Esophagus (tissue), 2 donors: ENCODE data around the gene DMGDH. TPM values are rescaled to one million over a fixed set of nuclear protein-coding genes. Genes with fewer than 3 reads are reported as not detected.

Experiments used
- H3K27ac ChIP-seq, 2 donors: one replicate each; pipeline ENCODE4 v1.5.1; 2013; ENCODE audit warnings: low read depth in 2 of 2, mild to moderate bottlenecking in 2 of 2, inconsistent platforms in 1 of 2, low read length in 1 of 2, moderate library complexity in 1 of 2
- H3K27me3 ChIP-seq, 2 donors: one replicate each; pipeline ENCODE4 v1.6.1; 2013; ENCODE audit warnings: low read length in 2 of 2, control low read depth in 1 of 2, mild to moderate bottlenecking in 1 of 2; ENCODE audit not compliant: insufficient read depth in 2 of 2, control insufficient read depth in 1 of 2
- H3K36me3 ChIP-seq, 2 donors: one replicate each; pipeline ENCODE4 v1.6.1; 2013; ENCODE audit warnings: low read length in 1 of 2; ENCODE audit not compliant: control insufficient read depth in 2 of 2, insufficient read depth in 2 of 2
- H3K4me1 ChIP-seq, 2 donors: one replicate each; pipeline ENCODE4 v1.6.1; 2013; ENCODE audit warnings: low read length in 1 of 2; ENCODE audit not compliant: control insufficient read depth in 2 of 2, insufficient read depth in 2 of 2
- H3K4me3 ChIP-seq, 2 donors: one replicate each; pipeline ENCODE4 v1.5.1; 2013; ENCODE audit warnings: low read length in 2 of 2, mild to moderate bottlenecking in 2 of 2, low read depth in 1 of 2, moderate library complexity in 1 of 2
- H3K9me3 ChIP-seq, 2 donors: one replicate each; pipeline ENCODE4 v1.6.1; 2013; ENCODE audit warnings: mild to moderate bottlenecking in 2 of 2, low read depth in 1 of 2, low read length in 1 of 2, moderate library complexity in 1 of 2; ENCODE audit not compliant: control insufficient read depth in 2 of 2, insufficient read depth in 1 of 2
- WGBS, 2 donors: extraction: QIAGEN DNeasy Blood & Tissue Kit; methylation state at CpG; one replicate each; pipeline ENCODE4 v1.1.7; 2013; 5-methylcytosine and 5-hydroxymethylcytosine counted together
- polyA plus RNA-seq, 2 donors: library from polyadenylated mRNA; stranded (reverse); fragments of 200-250 nt; gene quantifications; one replicate each; pipeline ENCODE4 v1.2.3, GENCODE V29; 2013
- donor health status: healthy with polysubstance abuse.
- donor health status: Bipolar disorder and iron deficiency.

The DMGDH gene
- polyA plus RNA-seq, 2 donors = 0.14 to 0.33 TPM

DNA sequence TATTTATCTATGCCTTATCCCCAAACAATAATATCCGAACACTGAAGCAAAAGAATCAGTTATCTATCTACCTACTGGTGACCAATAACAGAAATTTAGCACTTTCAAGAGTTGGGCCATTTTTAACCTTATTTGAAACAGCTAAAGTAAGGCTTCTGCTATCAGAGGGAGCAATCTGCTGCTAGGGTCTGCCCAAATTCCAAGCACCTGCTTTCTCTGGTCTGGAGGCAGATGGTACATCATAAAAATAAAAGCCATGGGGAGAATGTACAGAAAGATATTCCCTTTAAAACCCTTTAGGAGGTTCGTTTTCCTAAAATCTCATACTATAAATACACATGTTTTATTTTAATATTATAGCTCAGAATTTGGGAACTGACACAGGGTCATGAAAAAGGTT, 46.7 kb downstream of the DMGDH start:
- Histone ChIP-seq H3K27ac (no peak overlapping the region), H3K27me3 (no peaks in the 10 kb centered on the region), H3K4me1 (no peaks in the 10 kb centered on the region), H3K36me3 (no peaks in the 10 kb centered on the region), H3K4me3 (no peak overlapping the region), H3K9me3 (no peaks in the 10 kb centered on the region)
- 79% methylated on average over 2 of the region's 2 CpGs for WGBS, 2 donors

DNA sequence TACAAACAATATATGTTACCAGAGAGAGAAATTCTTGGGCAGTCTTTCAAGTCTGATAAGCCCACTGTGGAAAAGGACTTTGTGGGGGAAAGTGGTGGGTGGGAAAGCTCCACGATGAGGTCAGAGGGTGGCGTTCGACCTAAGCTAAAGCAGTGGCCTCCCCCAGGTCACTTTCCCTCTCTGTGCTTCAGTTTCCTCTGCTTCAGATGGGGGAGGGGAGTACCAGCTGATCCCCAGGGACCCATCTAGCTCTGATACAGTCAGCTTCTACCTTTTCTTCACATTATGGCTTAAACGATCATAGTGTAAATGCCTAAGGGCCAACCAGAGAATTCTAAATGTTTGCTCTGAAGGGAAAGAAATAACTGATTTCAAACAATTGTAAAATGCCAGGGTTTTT, 47.7 kb downstream of the DMGDH start:
- WGBS, 2 donors = 46 to 51% methylated on average over 4 of the region's 4 CpGs

DNA sequence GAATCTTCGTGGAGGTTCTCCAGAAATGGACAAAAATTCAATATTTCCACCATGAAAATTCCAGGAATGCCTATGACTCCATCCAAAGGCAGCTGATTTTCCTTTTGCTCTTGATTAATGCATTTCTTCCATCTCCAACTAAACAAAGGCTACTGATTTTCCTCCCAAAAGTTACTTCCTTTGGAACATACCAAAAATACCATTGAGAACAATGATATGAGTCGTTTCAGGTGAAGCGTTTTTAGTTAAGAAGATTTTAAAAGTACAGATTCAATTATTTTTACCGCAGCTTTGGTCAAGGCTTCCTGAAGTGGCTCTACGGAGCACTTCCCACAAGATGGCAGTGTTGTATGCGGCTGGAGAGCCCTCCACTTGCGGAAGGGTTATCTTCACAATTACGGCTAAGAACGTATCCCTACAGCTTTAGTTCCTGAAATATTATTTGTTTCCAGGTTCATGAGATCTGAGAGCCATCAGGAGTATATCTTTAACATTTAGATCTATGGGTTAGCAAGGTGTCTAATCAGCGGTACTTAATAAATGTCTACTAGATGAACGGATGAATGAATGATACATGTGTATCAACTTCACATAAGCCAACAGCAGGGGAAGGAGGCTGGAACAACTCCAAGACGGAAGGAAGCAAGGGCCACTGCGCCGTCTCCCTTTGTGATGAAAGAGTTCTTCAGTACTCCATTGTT, 48.5 kb downstream of the DMGDH start:
- 11 to 17% methylated on average over 14 of the region's 14 CpGs for WGBS, 2 donors
- H3K27me3 ChIP-seq = no peaks in the 10 kb centered on the region
- no peak overlapping the region for H3K4me3 ChIP-seq

More for the DNA sequence above, 47.7 kb downstream of the DMGDH start:
- H3K27me3 ChIP-seq = no peaks in the 10 kb centered on the region
- H3K9me3 ChIP-seq = no peaks in the 10 kb centered on the region
- no peak overlapping the region for H3K27ac ChIP-seq
- no peaks in the 10 kb centered on the region for H3K4me1 ChIP-seq
- H3K4me3 ChIP-seq = no peak overlapping the region
- no peaks in the 10 kb centered on the region for H3K36me3 ChIP-seq

DNA sequence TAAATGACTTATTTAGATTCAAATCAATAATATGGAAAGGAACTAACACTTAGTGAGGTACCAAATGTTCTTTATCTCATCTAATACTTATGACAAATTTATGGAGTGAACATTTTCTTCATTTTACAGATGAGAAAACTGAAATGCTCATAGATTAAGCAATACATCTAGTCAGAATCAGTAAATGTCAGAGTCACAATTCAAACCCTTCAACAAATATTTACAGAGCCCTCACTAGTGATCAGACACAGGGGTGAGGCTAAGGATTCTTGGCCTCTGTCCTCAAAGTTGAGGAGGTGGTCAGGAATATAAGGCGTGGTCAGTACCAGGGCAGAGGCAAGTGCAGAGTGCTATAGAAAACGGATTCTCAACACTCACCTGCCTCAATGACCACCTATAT, 54.8 kb downstream of the DMGDH start:
- 84 to 94% methylated on average over 2 of the region's 2 CpGs for WGBS, 2 donors
- no peaks in the 10 kb centered on the region for H3K4me1 ChIP-seq
- no peaks in the 10 kb centered on the region for H3K36me3 ChIP-seq
- peaks cover 0 to 3% of the 10 kb centered on the region in 2 donors for H3K9me3 ChIP-seq
- H3K27me3 ChIP-seq = no peaks in the 10 kb centered on the region
- no peak overlapping the region for H3K4me3 ChIP-seq
- H3K27ac ChIP-seq = no peak overlapping the region

More for the DNA sequence above, 48.5 kb downstream of the DMGDH start:
- Histone ChIP-seq H3K36me3 (no peaks in the 10 kb centered on the region), H3K9me3 (no peaks in the 10 kb centered on the region), H3K4me1 (no peaks in the 10 kb centered on the region), H3K27ac (no peak overlapping the region)

DNA sequence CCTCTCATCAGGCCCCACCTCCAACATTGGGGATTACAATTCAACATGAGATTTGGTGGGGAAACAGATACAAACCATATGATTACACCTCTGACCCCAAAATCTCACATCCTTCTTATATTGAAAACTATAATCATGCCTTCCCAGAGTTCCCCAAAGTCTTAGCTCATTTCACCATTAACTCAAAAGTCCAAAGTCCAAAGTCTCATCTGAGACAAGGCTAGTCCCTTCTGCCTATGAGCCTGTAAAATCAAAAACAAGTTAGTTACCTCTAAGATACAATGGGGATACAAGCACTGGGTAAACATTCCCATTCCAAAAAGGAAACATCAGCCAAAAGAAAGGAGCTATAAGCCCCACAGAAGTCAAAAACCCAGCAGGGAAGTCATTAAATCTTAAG, 57.6 kb downstream of the DMGDH start:
- Histone ChIP-seq H3K27me3 (no peaks in the 10 kb centered on the region), H3K36me3 (no peaks in the 10 kb centered on the region), H3K4me1 (no peaks in the 10 kb centered on the region), H3K9me3 (peaks cover 0 to 3% of the 10 kb centered on the region in 2 donors), H3K4me3 (no peak overlapping the region), H3K27ac (no peak overlapping the region)

DNA sequence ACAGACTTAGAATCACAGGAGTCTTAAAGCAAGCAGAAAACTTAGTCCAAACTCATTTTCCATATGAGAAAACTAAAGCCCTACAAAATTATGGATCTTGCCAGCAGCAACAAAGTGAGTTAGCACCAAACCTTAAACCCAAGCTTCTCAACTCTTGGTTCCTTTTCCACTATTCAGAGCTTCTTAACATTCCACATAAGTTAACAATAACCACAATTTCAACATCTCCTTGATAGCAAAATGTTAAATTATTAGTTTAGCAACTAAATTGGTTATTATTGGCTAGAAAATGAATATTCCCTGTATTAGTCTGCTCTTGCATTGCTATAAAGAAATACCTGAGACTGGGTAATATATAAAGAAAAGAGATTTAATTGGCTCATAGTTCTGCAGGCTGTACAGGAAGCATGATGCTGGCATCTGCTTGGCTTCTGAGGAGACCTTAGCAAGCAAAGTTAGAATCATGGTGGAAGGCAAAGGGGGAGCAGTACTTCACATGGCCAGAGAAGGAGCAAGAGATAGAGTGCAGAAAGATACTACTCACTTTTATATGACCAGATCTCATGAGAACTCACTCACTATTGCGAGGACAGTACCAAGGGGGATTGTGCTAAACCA, 58.1 kb downstream of the DMGDH start:
- 89 to 98% methylated on average over 1 of the region's 1 CpG for WGBS, 2 donors
- H3K9me3 ChIP-seq = peaks cover 0 to 3% of the 10 kb centered on the region in 2 donors
- H3K4me1 ChIP-seq = no peaks in the 10 kb centered on the region
- no peaks in the 10 kb centered on the region for H3K36me3 ChIP-seq
- H3K27ac ChIP-seq = no peak overlapping the region
- H3K27me3 ChIP-seq = no peaks in the 10 kb centered on the region
- no peak overlapping the region for H3K4me3 ChIP-seq

DNA sequence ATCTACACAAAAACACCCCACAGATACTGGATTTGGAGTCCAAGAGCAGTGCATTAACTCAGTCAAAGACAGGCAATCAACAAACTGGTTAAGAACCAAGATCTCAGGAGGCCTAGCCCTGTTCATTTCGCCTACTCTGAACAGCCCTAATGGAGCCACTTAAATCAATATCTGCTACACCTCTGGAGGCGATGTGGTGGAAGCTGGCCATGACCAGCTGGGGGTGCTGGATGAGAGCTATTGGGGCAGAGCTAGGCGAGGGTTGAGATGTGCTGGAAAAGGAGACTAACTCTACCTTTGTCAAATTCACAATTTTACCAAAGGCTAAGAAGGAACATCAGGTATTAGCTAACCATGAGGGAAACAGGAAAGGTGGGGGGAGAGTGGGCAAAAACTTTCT, 61.1 kb downstream of the DMGDH start:
- 85 to 92% methylated on average over 3 of the region's 3 CpGs for WGBS, 2 donors
- H3K9me3 ChIP-seq = peaks cover 0 to 3% of the 10 kb centered on the region in 2 donors
- H3K27ac ChIP-seq = no peak overlapping the region
- no peaks in the 10 kb centered on the region for H3K4me1 ChIP-seq
- H3K4me3 ChIP-seq = no peak overlapping the region
- no peaks in the 10 kb centered on the region for H3K27me3 ChIP-seq
- no peaks in the 10 kb centered on the region for H3K36me3 ChIP-seq

DNA sequence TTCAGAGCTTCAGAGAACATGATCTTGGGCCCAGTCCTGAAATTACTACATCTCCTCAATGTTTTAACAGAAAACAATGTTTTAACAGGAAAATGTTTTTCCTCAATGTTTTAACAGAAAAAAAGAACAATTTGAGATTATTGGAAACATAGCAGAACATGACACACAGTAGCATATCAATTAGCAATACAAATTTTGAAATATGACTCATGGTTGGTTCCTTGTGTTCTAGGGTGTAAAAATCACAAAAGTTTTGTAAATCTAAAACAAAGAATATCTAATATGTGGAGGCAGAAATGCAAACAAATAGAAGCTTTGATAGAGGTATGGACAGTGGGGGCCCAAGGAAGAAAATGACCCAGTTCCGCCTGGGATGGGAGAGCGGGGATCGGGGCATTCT, 61.6 kb downstream of the DMGDH start:
- H3K4me3 ChIP-seq = no peak overlapping the region
- H3K27me3 ChIP-seq = no peaks in the 10 kb centered on the region
- H3K36me3 ChIP-seq = no peaks in the 10 kb centered on the region
- H3K9me3 ChIP-seq = peaks cover 0 to 3% of the 10 kb centered on the region in 2 donors
- no peaks in the 10 kb centered on the region for H3K4me1 ChIP-seq
- no peak overlapping the region for H3K27ac ChIP-seq
- WGBS, 2 donors = 80 to 100% methylated on average over 3 of the region's 3 CpGs

DNA sequence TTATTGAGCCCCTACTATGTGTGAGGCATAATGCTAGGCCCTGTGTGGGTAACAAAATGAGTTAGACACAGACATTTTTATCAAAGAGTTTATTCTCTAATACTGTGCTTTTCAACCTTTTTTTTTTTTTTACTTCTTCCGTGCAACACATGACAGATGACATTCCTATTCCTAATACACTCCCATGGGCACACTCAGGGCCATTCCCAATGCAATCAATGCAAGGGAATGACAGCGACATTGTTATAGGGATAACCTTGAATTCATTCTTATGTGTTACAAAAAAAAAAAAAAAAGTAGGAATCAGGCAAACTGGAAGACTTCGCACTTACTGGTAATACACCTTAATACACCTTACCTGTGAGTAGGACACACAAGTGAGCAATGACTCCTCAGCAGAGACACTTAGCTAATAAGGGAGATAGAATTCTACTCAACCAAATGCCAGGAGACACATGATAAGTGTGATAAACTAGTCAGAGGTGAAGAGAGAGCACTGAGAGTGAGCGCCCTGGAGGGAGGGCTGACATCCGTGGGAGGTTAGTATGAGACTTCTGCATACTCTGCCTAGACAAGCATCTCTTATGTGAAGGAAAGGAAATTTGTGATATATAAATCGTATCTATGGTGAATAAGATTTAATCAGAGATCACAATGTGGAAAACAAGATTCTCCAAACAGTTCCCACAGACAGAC, 63.4 kb downstream of the DMGDH start:
- Histone ChIP-seq H3K9me3 (no peaks in the 10 kb centered on the region), H3K27ac (no peak overlapping the region), H3K36me3 (no peaks in the 10 kb centered on the region), H3K4me3 (no peak overlapping the region), H3K27me3 (no peaks in the 10 kb centered on the region), H3K4me1 (no peaks in the 10 kb centered on the region)
- 82 to 86% methylated on average over 6 of the region's 6 CpGs for WGBS, 2 donors
